Uterus (tissue), 4 donors: ENCODE data around the gene PPFIA4. TPM values are rescaled to one million over a fixed set of nuclear protein-coding genes. Genes with fewer than 3 reads are reported as not detected.

ENCODE experiments used
- DNase-seq, 2 donors: peaks; one replicate each; pipeline ENCODE4 v3.0.0-alpha.2; 2019 to 2020
- H3K27ac ChIP-seq, 2 donors: fragments of 200-600 bp; sonication (generic); 1 replicate in 1 of 2; 2 replicates in 1 of 2; pipeline ENCODE4 v1.5.1; 2016 to 2018
- H3K27me3 ChIP-seq, 2 donors: fragments of 200-600 bp; sonication (generic); one replicate each; pipeline ENCODE4 v1.5.1; 2018 to 2019; ENCODE audit warnings: control low read depth in 1 of 2
- H3K36me3 ChIP-seq, 2 donors: fragments of 200-600 bp; sonication (generic); one replicate each; pipeline ENCODE4 v1.5.1; 2019; ENCODE audit warnings: control low read depth in 1 of 2
- H3K4me1 ChIP-seq, 2 donors: fragments of 200-600 bp; sonication (generic); one replicate each; pipeline ENCODE4 v1.5.1; 2018 to 2019; ENCODE audit warnings: control low read depth in 1 of 2
- H3K4me3 ChIP-seq, 2 donors: fragments of 200-600 bp; sonication (generic); 1 replicate in 1 of 2; 2 replicates in 1 of 2; pipeline ENCODE4 v1.5.1; 2018 to 2019; ENCODE audit warnings: mild to moderate bottlenecking in 1 of 2
- H3K9me3 ChIP-seq, 2 donors: fragments of 200-600 bp; sonication (generic); one replicate each; pipeline ENCODE4 v1.5.1; 2019; ENCODE audit warnings: control low read depth in 1 of 2
- CTCF ChIP-seq, 4 experiments: fragments of 200-600 bp in 2 of 4; fragments of 450-650 bp in 2 of 4; sonication (generic) in 2 of 4; IDR thresholded peaks; one replicate each; pipeline ENCODE4 v1.5.1; 2016 to 2019; ENCODE audit warnings: antibody characterized with exemption in 4 of 4, mild to moderate bottlenecking in 2 of 4, moderate library complexity in 1 of 4
- POLR2A ChIP-seq, 2 donors: fragments of 450-650 bp; IDR thresholded peaks; one replicate each; pipeline ENCODE4 v1.6.1; 2016; ENCODE audit warnings: antibody characterized with exemption in 2 of 2, mild to moderate bottlenecking in 1 of 2, moderate library complexity in 1 of 2
- intact Hi-C: fragments of 100-400 bp; cut with DNase I; formaldehyde crosslinking; loops from one replicate; pipeline ENCODE4 v1.15.1; 2023; ENCODE audit warnings: low total_unique reads
- total RNA-seq, 4 donors: library from RNA; depleted of rRNA in 3 of 4; stranded (reverse); fragments of >200 nt in 3 of 4; gene quantifications; one replicate each; pipeline versions ENCODE4 v1.1.0 to v1.2.4, GENCODE V29; 2014 to 2023
- donor health status: DM: yes; HTN: yes; CAD: no.

The PPFIA4 gene
- total RNA-seq, 4 donors from 2014 or later: 0.26 to 7.6 (median 6.5) TPM; not detected in 1

DNA sequence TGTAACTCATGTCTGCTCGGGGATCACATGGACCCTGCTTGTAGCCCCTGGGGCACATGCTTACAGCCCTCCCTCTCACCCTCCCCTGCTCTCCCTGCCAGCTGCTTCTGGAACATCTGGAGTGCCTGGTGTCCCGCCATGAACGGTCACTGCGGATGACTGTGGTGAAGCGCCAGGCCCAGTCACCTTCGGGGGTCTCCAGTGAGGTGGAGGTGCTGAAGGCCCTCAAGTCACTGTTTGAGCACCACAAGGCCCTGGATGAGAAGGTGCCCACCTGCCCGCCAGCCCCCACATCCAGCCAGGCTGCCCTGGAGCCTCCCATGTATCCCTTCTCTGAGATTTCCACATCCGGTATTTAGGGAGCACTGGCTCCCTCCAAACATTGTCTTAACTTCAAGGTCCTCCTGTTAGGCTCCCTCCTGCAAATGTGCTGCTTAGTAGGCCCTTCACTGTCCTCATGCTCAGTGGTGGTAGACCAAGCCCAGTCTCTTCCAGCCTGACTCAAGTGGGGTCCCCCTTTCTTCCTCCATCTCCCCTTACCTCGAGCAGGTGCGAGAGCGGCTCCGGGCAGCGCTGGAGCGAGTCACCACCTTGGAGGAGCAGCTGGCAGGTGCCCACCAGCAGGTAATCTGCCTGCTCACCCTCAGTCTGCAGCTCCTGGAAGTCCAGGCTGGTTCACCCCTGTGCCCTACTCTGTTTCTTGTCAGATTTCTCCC lies 17.7 kb downstream of the PPFIA4 start:
- Histone ChIP-seq H3K27me3 (no peaks in the 10 kb centered on the region), H3K4me1 (no peaks in the 10 kb centered on the region), H3K9me3 (no peaks in the 10 kb centered on the region), H3K27ac (no peak overlapping the region), H3K4me3 (no peak overlapping the region), H3K36me3 (no peaks in the 10 kb centered on the region)
- DNase-seq: no peak
- intact Hi-C loops: no loop called here
- TF ChIP-seq POLR2A (IDR thresholded peaks at IDR 0.05): no peak
- no peak for TF ChIP-seq CTCF (IDR thresholded peaks at IDR 0.05)

GRCh38 chr1:203044546-203045250 lies 18.4 kb downstream of the PPFIA4 start:
- no peak overlapping the region for H3K4me3 ChIP-seq
- no peak for DNase-seq
- TF ChIP-seq POLR2A (IDR thresholded peaks at IDR 0.05) (no peak), CTCF (IDR thresholded peaks at IDR 0.05) (no peak)
- H3K27me3 ChIP-seq: no peaks in the 10 kb centered on the region
- H3K36me3 ChIP-seq: no peaks in the 10 kb centered on the region
- no peaks in the 10 kb centered on the region for H3K9me3 ChIP-seq
- no peak overlapping the region for H3K27ac ChIP-seq
- intact Hi-C loops: no loop called here
- no peaks in the 10 kb centered on the region for H3K4me1 ChIP-seq

- intact Hi-C loops: no loop called here
These were observed 19.0 kb downstream of the PPFIA4 start for GRCh38 chr1:203045336-203045735.

GRCh38 chr1:203045821-203046594 lies 19.7 kb downstream of the PPFIA4 start:
- Histone ChIP-seq H3K27me3 (no peaks in the 10 kb centered on the region), H3K4me1 (no peaks in the 10 kb centered on the region), H3K36me3 (no peaks in the 10 kb centered on the region), H3K4me3 (no peak overlapping the region), H3K9me3 (no peaks in the 10 kb centered on the region), H3K27ac (no peak overlapping the region)
- intact Hi-C loops: no loop called here
- DNase-seq: peak; percentile 45 to 68
- TF ChIP-seq POLR2A (IDR thresholded peaks at IDR 0.05) (no peak), CTCF (IDR thresholded peaks at IDR 0.05) (no peak)

More at GRCh38 chr1:203045336-203045735, 19.0 kb downstream of the PPFIA4 start:
- no peaks in the 10 kb centered on the region for H3K4me1 ChIP-seq
- no peaks in the 10 kb centered on the region for H3K9me3 ChIP-seq
- no peak for DNase-seq
- no peak for TF ChIP-seq POLR2A (IDR thresholded peaks at IDR 0.05)
- TF ChIP-seq CTCF (IDR thresholded peaks at IDR 0.05): no peak
- H3K27ac ChIP-seq: no peak overlapping the region
- no peaks in the 10 kb centered on the region for H3K27me3 ChIP-seq
- H3K4me3 ChIP-seq: no peak overlapping the region
- no peaks in the 10 kb centered on the region for H3K36me3 ChIP-seq
